Measurements from ENCODE around the gene VPREB3. TPM values are rescaled to one million over a fixed set of nuclear protein-coding genes. Genes with fewer than 3 reads are reported as not detected.
A peak's percentile ranks its signal among the peaks of the same experiment; 100 is the strongest.

VPREB3 gene, protein sequence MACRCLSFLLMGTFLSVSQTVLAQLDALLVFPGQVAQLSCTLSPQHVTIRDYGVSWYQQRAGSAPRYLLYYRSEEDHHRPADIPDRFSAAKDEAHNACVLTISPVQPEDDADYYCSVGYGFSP
- 1 to 10 TPM in 1 of 3 donors, under 1 TPM in 2; 0.35 to 1.1 (median 0.58) TPM for polyA plus RNA-seq (ENCODE audit: insufficient read length in 3 of 3)

DNA sequence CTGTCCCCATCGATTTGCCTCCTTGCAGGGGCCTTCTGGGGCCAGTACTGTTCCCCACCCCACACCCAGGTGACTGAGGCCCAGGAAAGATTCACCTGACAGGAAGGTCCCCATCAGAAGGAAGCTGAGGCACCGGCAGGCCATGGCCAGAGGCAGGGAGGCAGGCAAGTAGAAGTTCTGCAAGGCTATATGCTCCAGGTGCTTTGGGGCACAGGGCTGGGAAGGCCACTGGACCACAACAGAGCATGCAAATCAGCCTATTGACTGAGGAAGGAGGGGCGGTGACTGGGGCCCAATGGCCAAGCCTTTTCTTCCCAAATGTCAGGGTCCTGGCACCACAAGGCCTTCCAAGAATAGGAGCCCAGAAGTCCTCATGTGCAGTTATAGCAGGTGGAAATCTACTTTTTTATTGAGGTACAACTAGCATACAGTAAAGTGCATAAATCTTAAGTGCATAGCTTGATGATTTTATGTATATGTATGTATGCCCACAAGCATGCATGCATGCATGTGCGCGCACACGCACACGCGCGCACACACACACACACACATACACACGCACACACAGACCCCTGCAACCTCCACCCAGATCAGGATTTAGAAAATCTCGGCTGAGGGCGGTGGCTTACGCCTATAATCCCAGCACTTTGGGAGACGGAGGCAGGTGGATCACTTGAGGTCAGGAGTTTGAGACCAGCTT is at the start of gene VPREB3:
Gene VPREB3 (minus strand): TSS at position 206 of the 700 bp plus-strand sequence. CDS start 62 bp downstream, at position 144.
- no peak for DNase-seq (ENCODE audit: low read depth in 3 of 3, low spot score in 2 of 3)

DNA sequence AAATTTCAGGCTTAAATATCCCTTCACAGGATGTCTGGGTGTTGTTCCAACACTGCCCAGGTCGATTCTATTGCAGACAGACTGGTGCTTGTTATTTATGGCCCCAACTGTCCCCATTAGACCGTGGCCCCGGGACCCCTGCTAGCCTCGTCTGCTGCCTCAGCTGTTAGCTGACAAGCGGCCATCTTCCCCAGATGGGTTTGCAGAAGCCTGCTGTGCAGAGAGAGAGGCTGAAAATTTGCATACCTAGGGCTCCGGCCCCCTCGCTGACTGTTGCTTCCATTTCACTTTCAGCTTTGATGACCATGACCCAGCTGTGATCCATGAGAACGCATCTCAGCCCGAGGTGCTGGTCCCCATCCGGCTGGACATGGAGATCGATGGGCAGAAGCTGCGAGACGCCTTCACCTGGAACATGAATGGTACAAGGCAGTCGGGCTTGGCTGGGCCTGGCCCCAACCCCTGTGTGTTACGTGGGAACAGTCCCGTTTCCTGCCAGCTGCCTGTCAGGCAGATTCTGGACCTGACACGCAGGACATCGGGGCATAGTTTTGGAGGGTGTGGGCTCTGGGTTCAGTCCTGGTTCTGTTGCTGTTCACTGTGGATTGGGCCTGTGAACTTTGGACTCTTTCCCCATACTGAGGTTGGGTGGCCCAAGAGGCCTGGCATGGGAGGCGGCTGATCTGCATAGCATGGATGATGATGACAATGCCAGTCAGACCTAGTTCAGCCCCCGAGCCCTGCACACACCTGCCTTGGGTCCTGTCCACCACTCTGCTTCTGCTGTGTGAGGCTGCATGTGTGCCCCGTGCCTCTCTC is 49.0 kb upstream of the VPREB3 start:
- no peak for DNase-seq (ENCODE audit: low read depth in 3 of 3, low spot score in 2 of 3)

DNA sequence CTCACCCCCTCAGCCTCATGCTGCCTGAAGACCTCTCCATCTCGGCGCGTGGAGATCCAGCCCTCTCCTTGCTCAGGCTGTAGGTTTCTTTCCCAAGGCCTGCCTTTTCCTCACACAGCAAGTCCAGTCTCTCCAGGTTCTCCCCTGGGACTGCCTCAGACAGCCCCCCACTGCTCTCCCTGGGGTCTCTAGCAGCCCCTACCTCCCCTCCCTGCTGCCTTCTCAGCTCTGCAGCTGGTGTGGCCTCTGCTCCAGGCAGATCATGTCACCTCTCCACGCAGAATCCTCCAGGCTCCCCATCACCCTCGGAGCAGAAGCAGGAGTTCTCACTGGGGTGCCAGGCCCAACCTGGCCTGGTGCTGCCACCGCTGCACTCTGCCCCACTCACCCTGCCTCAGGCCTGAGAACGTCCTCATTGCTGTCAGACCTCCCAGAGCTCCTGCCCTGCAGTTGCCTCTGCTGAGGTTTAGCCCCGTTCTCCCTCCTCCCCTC is 47.7 kb upstream of the VPREB3 start:
- DNase-seq (ENCODE audit: low read depth in 3 of 3, low spot score in 2 of 3) = no peak

DNA sequence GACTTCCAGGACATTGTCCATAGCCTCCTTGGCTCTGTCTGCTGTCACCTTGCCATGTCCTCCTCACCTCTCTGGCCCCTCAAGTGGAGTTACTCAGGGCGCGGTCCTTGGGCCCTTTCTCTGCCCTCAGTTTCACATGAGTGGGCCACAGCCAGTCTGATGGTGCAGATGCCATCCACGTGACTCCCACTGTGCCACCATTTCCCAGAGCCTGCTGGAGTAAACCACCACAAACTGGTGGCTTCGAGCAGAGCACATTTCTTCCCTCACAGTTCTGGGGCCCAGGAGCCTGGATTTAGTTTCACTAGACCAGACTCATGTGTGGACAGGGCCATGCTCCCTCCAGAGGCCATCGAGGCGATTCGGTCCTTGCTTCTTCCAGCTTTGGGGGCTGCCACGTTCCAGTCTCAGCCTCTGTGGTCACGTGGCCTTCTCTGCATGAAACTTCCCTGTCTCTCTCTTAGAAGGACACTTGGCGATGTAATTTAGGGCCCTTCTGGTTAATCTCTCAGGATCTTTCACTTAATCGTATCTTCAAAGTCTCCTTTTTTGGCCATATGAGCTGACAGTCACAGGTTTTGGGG is 47.1 kb upstream of the VPREB3 start:
- DNase-seq (ENCODE audit: low read depth in 3 of 3, low spot score in 2 of 3) = no peak

DNA sequence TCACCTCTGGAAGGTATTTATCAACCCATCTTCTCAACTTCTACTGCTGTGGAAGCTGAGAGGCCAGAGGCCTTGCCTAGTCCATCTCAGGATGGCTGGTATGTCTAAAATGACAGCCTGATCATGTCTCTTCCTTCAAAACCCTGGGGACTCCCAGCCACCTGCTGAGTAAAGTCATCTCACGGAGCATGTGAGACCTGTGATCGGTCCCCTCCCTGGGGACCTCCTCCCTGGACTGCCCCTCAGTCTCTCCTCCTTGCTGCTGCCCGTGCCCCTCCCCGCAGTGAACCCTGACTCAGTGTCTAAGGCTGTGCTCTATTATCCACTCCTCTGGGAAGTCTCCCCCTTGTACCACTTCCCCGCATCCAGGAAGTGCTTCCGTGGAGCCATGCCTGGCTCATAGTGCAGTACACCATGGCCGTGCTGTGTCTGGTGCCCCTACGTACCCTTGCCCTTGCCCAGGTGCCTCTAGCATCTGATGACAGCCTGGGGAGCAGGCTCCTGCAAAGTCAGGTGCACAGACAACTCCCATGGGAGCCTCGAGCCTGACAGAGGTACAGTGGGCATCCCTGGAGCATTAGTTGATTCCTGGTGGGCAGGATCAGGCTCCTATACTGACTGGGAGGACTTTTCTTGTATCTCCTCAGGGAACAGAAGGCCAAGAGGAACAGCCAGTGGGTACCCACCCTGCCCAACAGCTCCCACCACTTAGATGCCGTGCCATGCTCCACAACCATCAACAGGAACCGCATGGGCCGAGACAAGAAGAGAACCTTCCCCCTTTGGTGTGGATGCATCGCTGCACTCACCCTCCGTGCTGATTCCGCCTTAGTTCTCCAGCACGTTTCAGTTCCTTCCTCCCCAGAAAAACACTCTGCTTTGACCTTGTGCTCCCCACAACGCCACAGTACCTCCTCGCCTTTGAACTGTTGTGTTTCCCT is 46.3 kb upstream of the VPREB3 start:
- DNase-seq (ENCODE audit: low read depth in 3 of 3, low spot score in 2 of 3) = no peak

DNA sequence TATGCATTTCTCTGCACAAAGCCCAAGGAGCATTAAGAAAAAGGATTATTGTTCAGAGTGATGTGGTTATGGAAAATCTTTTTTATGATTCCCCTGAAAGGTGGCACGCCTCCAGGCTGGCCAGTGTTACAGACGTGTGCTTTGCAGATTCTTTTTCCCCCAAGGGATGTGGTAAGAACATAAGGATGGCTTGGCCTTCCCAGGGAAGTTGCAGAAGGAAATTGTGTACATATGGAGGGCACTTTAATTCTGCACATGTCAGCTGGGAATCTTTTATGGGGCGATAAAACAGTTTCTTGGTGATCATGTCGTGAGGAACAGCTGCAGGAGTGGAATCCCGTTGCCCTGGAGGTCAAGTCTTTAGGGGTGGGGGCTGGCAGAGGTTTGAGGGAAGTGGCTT is 42.2 kb upstream of the VPREB3 start:
- DNase-seq (ENCODE audit: low read depth in 3 of 3, low spot score in 2 of 3) = no peak

DNA sequence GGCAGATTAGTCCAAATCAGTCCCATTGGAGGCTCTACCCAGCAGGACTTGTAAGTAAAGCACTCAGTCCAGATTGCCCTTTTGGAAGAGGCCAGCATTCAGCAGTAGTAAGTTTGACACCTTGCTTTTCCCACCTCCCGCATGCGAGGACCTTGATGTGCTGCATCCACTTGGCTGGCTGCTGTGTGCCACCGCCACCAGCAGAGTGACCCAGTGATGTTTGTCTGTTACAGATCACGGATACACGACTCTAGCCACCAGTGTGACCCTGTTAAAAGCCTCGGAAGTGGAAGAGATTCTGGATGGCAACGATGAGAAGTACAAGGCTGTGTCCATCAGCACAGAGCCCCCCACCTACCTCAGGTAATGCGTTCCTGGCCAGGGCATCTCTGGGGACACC is 39.1 kb upstream of the VPREB3 start:
- DNase-seq (ENCODE audit: low read depth in 3 of 3, low spot score in 2 of 3) = no peak

DNA sequence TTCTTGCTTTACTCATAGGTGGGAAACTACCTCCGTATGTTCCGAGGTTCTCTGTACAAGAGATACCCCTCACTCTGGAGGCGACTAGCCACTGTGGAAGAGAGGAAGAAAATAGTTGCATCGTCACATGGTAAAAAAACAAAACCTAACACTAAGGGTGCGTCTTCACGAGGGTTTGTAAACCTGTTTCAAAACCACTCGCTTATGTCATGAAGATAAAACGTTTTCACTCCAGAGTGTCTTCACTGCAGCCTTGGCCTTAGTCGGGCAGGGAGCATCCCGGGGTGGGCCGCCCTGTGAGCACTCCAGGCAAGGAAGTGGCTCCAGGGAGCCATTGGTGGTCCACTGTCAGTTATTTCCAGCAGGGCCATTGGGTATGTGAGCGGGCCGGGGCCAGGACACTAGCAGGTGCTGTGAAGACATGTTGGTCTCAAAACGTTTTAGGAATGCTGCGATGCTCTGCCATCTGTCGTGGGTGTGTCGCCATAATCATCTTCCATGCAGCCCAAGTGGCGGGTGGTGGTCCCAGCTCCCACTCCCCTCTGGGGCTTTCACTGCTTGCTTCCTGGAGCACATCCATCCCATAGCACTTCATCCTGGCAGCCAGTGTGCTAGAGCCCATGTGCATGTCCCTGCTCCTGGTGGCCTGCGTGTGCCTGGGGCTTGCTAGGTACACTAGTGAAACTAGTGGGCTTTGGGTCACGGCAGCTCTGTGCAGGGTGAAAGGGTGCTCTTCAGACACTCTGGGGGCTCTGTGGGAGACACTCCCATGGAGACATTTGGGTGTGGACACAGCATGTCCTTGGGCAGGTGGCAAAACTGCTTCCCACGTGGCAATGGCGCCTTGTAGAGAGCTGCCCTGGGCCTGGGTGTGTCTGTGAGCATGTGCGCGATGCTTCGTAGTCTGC is 37.8 kb upstream of the VPREB3 start:
- DNase-seq (ENCODE audit: low read depth in 3 of 3, low spot score in 2 of 3) = no peak

DNA sequence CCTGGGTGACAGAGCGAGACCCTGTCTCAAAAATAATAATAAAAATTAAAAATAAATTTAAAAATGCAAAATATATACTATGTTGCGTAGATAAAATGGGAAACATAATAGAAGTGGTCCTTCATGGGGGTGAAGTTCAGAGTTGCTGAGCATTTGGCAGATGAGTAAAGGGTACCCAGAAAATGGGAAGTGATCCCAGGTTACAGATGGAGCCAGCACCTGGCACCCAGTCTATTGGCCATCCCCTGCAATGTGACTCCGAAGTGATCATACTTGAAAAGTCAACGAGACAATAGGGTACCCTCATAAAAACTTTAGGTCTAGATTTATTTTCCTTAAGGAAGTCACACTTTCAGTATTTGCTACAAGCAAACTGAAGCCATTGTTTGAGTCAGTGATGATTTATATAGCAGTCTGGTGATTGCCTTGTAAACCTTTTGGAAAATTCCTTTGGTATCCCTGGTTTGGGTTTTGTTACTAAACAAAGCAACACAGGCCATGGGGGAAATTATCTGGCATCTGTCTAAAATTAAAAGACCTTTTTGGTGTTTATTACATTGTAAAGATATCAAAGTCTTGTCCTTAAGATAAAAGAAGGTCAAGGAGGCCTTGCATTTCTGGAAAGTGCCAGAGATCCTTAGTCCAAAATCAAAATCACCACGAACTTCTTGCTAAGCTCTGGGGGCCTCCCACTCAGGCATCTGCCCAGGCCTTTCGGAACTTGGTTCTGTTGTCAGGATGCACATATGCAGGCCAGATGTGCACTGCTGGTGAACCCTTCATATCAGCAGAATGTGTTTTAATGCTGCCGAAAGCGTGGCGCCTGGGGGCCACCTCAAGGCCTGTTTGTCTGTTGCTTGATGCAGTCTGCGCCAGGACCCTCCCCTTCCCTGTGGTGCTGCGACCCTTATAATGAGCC is 36.9 kb upstream of the VPREB3 start:
- no peak for DNase-seq (ENCODE audit: low read depth in 3 of 3, low spot score in 2 of 3)

DNA sequence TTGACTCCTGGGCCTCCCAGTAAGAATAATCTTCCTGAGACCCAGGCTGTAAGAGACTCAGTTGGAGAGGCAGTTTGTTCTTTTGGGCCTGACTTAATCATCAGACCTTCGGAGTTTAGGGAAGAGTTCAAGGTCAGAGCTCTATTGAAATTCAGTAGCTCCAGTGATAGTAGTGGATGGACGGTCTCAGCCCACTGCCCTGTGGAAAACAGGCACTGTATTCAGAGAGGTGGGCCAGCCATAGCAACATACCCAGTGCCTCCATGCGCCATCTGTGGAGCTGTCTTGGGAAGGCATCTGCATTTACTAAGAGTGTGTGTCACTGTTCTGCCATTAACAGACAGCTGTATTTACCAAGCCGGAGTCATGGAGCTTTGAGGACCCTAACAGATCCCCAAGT is 35.4 kb upstream of the VPREB3 start:
- no peak for DNase-seq (ENCODE audit: low read depth in 3 of 3, low spot score in 2 of 3)

DNA sequence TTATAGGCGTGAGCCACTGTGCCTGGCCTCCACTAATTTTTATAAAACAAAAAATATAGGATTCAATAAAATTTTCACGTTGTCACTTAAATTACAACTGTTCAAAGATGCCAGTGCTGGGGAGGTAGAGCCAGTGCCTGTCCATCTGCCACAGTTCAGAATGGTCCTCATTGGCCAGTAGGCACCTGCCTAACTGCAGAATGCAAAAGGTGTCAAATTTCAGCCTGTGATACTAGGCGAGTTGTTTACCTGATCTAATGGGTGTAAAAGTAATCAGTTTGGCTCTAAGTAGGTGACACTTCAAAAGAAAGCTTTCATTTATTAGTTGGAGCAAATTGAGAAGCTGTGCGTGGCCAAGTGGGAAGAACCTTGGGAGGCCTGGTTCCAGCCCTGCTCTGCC is 34.9 kb upstream of the VPREB3 start:
- DNase-seq (ENCODE audit: low read depth in 3 of 3, low spot score in 2 of 3) = no peak

DNA sequence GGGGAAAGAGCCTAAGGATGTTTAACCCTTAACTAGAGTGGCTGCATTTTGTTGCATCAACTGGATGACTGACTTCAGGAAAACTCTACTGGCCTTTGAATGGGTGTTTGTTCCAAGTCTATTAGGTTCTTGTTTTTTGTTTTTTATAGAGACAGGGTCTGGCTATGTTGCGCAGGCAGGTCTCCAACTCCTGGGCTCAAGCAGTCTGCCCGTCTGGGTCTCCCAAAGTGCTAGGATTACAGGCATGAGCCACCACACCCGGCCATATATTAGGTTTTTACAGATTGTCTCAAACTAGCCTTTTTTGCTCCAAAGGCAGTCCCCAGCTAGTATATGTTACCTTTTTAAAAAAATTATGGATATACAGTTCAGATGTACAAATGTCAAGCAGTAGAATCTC is 33.7 kb upstream of the VPREB3 start:
- no peak for DNase-seq (ENCODE audit: low read depth in 3 of 3, low spot score in 2 of 3)

DNA sequence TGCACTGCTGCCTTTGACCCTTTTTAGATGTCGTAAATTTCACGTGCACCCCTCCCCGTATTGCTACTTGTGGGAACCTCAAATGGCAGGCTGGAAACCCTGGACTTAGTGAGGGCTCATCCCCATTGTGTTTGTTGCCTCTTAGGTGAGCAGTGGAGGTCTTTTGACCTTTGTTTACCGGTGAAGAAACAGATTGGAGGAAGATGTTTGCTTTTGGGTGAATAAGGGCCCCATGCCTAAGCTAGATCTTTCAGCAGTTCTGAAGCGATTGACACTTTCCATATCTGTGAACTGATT is 33.3 kb upstream of the VPREB3 start:
- no peak for DNase-seq (ENCODE audit: low read depth in 3 of 3, low spot score in 2 of 3)

DNA sequence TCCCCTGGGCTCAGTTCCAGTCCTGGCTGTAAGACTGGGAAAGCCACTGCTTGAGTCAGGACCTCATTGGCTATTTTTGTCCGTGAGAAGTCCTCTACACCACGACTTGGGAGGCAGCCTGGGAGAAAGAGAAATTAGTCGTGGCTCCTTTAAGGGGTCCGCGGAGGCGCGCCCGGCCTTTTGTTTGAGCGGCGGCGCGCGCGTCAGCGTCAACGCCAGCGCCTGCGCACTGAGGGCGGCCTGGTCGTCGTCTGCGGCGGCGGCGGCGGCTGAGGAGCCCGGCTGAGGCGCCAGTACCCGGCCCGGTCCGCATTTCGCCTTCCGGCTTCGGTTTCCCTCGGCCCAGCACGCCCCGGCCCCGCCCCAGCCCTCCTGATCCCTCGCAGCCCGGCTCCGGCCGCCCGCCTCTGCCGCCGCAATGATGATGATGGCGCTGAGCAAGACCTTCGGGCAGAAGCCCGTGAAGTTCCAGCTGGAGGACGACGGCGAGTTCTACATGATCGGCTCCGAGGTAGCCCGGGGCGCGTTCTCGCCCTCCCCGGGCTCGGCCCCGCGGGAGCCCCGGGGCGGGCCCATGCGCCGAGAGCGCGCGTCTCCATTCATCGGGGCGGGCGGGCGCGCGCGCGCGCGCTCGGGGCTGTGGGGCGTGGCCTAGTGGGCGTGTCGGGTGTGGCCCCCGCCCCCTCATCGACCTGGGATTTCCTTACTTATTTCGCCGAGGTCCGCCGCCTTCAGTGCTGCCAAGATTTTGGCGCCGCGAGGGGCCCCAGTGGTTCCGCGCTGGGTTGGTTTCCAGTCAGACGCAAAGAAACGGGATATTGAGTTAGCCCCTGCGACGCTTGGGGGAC is 32.8 kb upstream of the VPREB3 start, which contains the start of gene SMARCB1:
Gene SMARCB1 (plus strand): TSS at position 215 of the 848 bp plus-strand sequence. CDS start 204 bp downstream, at position 419.
- peak; percentile 63 to 82 (median 80) for DNase-seq (ENCODE audit: low read depth in 3 of 3, low spot score in 2 of 3)

DNA sequence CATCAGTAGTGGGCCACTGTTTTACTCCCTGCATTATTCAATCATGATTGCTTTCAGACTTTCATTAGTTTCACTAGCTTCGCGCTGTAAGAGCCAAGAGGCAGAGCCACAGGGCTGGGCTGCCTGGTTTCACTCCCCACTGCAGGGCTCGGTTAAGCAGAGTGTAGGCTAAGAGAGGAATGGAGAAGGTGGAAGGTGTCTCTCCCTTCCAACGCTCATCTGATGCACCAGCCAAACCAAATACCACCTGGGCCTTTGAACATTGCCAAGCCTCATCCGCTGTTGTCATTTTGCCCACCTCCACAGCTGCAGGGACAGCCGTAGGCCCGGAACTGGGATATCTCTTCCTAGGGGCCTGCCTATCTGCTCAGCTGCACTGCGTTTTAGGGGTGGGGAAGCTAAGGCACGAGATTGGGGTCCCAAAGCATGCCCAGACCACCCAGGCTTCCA is 32.1 kb upstream of the VPREB3 start:
- no peak for DNase-seq (ENCODE audit: low read depth in 3 of 3, low spot score in 2 of 3)

DNA sequence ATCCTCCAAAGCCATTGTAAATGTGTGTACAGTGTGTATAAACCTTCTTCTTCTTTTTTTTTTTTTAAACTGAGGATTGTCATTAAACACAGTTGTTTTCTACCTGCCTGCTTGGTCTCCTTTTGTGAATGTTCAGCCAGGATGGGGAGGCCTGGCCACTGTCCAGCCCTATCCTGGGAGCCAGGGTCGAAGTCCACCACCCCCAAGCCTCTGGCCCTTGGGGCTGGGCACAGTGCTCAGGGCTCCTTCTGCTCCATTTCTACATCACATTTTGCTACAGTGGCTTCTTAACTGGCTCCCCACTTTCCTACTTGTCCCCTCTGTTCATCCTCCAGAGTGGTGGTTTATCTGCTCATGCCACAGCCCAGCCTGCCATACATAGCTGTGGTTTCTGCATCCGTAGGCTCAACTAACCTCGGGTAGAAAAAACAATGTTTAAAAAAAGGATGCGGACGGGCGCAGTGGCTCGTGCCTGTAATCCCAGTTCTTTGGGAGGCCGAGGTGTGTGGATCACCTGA is 30.0 kb upstream of the VPREB3 start:
- DNase-seq (ENCODE audit: low read depth in 3 of 3, low spot score in 2 of 3) = no peak

Measured in right renal cortex interstitium (tissue), 3 donors.